Astrocyte of the hippocampus (primary cell): ENCODE measurements around the gene IQSEC1.

Source experiments
- DNase-seq: peaks from one replicate; pipeline ENCODE4 v3.0.0; 2011; ENCODE audit warnings: low read depth, low spot score

IQSEC1 gene

DNA sequence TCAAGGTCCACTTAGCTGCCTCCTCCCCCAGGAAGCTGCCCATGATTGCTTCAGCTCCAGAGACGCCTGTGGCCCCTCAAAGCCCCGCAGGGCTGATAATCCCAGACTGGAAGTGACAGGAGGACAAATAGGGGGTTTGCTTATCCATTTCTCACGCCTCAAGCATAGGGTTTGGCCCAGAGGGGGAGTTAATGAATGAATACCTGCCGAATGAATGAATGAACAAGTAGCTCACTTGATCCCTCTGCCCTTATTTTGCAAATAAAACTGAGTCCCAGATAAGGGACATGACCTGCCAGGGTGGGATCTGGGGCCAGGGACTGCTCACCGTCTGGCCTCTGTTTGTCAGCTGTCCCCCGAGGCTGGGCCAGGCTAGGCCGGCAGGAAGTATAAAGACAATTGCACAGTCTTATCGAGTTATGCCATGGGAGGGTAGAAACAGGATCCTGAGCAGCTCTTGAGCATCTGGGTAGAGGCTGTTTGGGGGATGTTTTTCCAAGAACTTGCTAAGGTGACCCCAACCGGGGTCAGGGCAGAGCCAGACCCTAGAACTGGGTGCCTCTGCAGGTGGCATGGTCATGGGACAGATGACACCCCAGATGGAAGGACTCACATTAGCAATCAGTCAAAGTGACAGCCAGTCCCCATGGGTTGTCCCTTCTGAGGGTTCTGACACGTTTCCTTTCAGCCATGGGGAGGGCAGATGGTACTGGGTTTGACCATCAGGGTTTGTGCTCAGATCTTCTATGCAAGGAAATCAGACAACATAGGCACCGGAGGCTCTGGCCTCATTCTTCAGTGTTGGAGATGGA, 45.0 kb downstream of the IQSEC1 start:
- DNase-seq, result no peak

DNA sequence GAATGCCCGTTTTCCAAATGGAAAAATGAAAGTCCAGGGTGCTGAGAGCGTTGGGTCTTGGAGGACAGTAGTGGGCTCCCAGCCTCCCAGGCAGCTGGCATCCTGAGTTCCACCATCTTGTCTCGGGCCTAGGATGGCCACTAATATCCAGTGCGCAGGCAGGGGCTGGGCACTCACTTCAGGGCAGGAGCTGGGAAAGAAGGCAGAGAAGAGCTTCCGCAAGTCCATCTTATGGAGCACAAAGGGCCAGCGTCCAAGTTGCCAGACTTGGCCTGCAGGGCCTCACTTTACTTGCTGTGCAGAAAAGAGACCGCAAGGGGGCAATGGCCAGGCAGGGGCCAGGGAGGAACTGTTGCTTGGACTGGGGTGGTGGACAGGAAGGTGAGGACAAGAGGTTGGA, 46.1 kb downstream of the IQSEC1 start:
- no peak for DNase-seq

DNA sequence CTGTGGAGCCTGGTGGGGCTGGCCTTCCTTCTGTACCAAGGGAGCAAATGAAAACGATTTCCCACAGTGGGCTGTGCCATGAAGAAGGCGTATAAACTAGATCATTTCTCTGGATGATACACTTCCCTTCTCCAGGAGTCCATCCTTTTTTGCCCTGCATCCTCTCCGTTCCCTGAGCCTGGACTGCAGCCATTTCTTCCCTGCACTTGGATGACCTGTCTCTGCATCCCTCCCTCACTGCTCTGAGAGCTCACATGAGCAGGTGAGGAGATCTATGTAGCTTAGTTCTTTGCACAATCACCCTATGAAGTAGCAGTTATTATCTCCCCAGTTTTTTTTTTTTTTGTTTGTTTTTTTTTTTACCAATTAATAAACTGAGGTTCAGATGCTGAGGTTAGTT, 46.7 kb downstream of the IQSEC1 start:
- DNase-seq, result no peak

DNA sequence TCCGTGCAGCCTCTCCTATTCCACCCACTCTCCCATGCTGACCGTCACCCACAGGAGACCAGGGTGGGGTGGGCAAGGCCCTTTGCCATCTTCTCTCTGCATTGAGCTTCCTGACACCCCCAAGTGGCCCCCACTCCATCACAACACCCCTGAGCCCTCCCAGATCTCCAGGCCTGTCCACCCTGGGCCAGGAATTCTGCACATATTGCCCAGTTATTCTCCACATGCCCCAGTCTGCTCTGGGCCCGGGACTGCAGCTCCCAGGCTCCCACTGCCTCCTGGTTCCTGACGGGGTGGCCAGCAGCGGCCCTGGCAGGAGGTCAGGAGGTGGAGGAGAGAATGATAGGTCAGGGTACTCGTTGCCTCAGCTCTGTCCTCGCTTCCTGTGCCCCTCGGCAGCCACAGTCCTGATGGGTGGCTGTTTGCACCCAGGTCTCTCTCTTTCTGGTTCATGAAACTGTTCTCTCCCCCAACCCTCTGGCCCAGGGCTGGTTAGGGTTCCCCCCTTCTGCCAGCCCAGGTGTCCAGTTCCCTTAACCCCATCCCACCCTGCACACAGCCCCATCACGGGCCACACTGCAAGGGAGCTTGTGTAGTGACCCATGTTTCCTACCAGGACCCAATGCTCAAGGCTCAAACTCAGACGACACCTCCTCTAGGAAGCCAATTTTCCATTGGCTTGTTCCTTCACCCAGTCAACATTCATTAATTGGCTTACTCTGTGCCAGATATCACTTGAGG, 47.3 kb downstream of the IQSEC1 start:
- no peak for DNase-seq

DNA sequence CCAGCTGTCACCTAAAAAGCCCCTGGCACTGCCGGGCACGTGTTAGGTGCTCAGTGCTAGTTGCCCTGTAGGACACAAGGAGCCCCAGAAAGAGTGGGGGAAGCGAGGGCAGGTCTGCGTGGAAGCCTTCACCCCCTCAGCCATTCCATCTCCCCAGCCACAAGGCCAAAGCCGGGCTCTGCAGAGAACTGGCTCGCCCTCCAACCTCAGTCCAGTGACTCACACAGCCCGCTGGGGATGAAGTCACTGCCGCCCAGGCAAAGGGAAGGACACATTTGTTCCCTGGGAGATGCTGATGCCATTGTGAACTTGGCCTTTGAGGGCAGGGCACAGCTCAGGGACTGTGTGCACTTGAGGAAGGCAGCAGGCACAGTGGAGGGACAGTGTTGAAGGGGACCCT, 48.1 kb downstream of the IQSEC1 start:
- peak; percentile 88 for DNase-seq

DNA sequence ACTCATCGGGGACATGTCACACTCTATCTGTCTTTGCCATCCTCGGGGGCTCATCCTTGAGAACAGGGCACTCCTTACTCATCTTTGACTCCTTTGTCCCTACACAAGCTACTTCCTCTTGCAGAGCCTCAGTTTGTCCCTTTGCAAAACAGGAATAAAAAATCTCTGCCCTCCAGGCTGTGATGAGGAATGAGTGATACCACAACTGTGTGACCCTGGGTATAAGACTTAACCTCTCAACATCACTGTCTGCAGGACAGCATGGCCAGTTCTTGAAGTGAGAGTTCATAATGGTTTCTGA, 48.5 kb downstream of the IQSEC1 start:
- DNase-seq, result no peak

DNA sequence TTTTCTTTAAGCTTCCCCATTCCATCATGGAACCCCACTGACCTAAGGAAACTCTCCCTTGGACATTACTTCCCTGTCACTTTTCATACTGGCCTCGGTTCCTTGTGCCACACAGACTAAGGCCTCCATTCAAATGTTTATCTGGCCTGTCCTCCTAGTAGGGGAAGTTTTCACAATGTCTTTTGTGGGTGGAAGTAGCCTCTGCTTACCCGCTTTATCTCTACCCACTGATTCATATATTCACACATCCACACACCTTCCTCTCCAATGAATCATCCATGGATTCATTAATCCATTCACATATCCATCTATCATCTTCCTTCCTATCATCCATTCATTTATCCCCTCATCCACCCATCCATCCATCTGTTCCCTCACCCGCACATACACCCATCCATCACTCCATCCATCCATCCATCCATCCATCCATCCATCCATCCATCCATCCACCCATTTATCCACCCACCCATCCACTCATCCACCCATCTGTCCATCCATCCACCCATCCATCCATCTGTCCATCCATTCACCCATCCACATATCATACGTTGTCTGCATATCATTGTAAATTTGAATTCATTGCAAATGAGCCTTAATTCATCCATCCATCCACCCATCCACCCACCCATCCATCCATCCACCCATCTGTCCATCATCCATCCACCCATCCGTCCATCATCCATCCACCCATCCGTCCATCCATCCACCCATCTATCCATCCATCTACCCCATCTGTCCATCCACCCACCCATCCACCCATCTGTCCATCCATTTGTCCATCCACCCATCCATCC, 49.1 kb downstream of the IQSEC1 start:
- no peak for DNase-seq

DNA sequence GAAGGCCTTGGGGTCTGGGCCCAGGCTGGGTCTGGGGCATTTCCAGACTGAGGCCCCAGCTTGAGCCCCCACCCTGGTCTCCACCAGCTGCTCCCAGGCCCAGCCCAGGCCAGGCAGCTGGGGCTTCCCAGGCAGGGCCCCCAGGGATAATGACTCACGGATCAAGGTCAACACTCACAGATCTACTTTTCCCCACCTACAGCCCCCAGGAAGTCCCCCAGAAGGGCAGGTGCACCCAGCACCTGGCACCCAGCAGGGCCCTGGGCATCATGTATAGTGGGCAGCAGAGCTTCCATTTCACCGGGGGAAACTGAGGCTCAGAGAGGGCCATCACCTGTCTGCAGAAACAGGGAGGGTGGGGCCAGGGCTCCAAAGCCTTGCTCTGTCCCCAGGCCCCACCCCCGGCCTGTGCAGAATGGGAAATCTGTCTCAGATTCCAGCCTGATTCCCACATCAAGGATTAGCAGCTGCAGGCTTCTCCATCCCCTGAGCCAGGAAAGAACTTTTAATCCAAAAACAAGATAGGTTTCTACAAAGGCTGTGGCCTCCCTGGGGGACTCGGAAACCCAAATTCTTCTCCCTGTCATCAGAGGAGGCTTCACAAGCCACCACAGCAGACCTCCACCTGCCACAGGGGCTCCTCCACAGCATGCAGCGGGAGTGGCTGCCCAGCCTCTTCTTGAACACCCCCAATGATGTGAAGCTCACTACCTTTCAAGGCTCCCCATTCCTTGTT, 49.8 kb downstream of the IQSEC1 start:
- DNase-seq, result no peak

DNA sequence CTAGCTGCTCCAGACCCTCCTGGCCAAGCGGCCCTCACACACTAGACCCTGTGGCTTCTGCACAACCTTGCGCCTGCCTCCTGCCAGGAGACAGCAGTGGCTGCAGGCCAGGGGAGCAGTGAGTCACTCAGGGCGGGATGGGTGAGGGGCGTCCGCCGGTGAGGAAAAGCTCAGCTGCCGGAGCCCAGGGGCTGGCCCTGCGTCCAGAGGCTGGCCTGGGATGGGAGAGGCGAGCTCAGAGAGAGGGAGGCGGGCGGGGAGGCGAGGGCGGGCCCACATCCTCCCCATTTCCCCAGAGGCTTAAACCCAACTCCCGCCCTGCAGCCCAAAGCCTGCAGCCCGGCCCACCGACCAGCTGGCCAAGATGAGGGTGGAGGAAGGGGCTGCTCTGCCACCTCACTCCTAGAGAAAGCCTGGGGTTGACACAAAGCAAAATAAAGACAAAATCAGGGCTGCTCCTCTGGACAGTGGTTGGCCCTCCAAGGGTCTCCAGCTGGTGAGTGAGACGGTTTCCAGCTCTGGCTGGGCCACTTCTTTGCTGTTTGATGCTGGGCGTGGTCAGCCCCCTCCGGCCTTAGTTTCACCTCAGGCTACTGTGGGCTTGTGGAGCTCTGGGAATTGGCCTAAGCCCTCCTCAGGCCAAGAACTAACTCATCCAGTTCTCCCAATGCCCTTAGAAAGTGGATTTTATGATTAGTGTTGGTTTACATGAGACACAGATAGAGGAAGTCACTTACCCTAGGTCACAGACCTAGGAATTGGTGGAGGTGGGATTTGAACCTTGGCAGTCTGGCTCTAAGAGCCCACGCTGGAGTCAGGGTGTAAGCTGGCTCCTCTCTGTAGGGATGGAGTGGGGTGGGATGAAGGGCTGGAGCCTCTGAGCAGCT, 50.6 kb downstream of the IQSEC1 start:
- peak; percentile 98 for DNase-seq

DNA sequence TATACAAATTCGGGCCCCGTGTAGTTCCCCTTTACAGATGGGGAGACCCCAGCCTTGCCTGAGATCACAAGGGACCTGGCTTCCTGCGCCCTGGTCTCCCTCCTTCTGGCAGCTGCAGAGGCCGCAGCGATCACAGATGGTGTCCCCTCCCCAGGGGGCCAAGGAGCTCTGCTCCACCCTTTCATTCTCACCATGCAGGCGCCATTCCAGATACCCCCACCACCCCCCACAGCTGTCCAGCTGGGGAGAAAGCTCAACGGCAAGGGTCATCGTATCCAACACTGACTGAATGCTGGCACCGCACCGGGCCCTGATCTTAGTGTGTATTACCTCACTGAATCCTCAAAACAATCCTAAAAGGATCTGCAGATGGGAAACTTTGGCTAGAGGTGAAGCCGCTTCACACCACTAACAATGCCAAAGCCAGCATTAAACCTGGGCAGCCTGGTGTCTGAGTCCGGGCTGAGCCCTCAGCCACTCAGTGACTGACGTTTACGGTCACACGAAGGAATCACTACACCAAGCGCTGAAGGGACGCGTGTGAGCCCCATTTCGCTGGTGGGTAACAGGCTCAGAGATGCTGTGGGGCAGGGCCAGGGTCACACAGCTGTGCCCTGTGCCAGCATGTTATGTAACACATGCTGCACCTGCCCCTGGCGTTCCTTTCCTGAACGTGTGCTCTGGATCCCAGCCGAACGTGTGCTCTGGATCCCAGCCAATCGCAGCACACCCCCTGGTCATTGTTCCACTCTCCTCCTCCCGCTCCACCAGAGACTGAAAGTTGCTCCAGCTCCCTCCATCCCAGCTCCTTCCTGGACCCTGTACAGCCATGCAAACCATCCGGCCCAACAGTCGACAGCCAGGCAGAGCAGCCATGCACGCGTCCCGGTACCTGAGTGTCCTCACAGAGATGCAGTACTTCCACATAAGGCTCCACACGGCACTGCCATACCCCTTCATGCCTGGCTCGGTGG, 51.8 kb downstream of the IQSEC1 start:
- peak; percentile 41 for DNase-seq

DNA sequence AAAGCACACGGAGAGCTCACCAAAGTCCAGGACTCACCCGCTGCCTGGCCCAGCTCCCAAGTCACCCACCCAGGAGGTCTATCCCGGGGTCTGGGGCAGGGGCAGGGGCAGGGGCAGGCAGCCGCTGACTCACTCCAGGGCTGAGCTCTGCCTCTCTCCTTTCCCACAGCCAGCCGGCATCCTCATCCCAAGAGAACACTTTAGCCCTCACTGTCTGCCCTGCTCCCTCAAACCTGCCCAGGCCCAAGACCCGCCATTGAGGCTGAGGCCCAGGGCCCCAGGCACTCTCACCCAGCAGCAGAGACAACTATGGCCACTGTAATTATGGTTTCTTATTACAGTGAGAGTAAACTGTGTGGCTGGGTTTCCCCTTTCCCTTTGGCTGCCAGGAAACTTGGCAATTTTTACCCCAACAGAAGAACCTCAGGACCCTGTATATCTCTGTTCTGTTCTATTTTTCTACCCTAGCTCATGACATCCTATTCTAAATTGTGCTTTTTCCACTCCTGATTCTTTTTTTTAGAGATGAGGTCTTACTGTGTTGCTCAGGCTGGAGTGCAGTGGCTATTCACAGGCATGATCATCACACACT, 53.0 kb downstream of the IQSEC1 start:
- peak; percentile 46 for DNase-seq

DNA sequence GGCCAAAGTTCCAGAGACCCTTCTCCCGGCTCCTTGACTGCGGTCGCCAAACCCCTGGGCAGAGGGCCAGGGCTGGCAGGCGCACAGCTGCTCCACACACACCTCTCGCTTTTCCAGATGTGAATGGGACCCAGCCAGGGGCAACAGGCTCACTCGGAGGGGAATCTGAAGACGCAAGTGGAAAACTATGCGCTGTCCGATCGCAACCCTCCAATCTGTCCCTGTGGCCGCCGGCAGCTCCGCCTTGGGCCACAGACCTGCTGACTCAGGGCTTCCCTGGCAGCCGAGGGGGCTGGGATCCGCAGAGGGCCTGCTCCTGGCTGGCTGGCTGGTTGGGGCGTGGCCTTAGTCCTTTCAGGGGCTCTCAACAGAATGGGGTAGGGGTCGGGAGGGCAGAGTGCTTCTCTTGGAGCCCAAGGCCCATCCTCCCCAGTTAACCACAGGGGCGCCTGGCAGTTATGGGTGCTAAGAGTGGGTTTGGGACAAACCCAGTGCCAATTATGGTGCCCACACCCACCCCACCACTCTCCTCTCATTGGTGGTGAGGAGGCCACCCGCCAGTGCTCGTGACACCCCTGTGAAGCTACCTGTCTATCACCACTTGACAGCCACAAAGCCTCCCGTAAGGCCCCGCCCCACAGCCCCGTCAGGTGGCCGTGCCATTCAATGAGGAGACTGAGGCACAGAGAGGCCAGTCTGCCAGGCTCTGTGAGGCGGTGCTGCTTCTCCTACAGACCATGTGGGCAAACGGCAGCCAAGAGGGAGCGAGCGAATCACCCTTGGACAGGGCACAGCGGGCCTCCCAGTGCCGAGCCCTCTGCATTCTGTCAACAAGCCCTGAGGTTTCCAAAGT, 53.8 kb downstream of the IQSEC1 start:
- peak; percentile 95 for DNase-seq

DNA sequence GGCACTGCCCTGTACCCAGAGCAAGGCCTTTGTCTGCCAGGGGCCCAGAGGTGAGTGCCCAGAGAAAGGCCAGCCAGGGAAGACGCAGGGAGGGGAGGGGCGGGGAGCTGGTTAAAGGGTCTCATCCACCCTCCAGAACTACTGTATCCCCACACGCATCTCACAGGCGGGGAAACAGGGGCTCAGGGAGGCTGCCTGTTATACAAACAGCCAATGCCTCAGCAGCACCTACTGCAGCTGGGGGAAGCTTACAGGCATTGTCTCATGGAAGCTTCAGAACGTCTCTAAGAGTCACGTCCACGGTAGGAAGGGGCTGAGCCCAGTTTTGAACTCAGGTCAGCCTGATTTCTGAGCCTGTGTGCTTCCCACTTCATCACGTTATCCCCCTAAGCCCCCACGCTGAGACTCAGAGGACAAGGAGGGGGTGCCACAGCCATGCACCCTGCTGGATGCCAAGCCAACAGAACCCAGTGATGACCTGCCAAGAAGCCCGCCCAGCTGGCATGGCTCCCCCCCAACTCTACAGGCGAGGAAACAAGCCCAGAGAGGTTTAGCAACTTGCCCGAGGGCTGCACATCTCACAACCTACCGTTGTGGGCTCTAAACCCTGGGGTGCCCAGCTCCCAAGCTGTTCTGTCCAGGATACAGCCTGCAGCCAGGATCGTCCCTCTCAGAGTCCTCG, 54.5 kb downstream of the IQSEC1 start:
- no peak for DNase-seq

DNA sequence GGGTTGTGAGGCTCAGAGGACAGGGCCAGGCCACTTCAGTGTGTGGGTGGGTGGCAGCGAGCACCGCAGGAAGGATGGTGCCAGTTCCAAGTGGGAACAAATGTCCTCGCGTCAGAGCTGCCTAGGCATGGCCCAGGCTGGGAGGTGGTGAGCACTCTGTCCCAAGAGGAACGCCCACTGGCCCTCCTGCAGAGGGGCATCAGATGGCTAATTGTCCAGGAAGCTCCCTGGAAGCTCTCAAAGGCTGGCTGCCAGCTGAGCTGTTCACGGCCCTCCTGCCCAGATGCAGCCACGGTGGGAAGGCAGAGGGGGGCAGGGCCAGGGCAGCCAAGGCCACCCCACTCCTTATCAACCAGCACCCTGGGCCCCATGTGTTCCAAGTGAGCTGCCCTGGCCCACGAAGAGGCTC, 55.2 kb downstream of the IQSEC1 start:
- DNase-seq, result peak; percentile 50

DNA sequence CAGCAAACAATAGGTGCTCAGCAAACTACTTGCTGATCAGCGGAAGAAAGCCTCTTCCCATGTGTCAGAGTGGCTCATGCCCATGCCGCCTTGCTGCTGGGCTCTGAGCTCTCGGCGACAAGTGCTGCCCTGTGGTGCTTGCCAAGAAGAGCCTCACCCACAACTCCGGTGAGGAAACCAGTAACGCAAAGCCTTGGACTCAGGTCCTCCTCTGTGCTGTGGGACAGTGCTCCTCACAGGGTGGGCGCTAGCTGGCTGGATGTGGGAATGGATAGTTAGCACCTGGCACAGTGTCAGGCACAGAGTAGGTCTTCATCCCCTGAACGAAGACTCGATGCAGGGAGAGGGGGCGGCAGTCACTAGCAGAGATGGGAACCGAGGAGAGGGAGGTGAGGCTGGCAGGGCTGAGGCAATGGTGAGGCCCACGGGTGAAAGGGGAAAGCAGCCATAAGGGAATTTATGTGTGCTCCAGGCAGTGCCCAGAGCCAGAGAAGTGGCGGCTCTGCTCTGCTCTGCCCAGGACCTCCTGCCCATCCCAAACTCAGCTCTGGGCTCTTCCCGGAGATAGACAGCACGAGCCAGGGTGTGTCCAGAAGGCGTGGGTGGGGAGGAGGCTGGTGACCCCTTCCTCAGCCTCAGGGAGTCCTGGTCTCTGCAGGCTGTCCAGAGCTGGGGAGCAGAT, 55.7 kb downstream of the IQSEC1 start:
- DNase-seq, result no peak

DNA sequence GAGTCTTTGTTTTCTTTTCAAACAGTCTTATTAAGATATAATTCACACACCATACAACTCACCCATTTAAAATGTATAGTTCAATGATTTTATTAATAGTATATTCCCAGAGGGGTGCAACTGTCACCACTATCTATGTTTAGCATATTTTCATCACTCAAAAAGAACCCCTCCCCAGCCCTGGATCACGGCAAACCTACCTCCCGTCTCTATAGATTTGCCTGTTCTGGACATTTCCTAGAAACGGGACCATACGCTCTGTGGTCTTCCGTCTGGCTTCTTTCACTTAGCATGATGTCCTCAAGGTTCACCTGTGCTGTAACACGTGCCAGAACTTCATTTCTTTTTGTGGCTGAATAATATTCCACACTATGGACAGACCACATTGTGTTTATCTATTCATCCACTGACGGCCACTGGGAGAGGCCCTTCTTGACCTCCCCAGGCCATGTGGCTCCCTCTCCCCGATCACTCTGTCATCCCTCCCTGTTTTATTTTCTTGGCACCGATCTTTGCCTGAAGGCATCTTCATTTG, 56.4 kb downstream of the IQSEC1 start:
- DNase-seq, result no peak
